ENCODE data around the gene WDR33.

WDR33 gene

DNA sequence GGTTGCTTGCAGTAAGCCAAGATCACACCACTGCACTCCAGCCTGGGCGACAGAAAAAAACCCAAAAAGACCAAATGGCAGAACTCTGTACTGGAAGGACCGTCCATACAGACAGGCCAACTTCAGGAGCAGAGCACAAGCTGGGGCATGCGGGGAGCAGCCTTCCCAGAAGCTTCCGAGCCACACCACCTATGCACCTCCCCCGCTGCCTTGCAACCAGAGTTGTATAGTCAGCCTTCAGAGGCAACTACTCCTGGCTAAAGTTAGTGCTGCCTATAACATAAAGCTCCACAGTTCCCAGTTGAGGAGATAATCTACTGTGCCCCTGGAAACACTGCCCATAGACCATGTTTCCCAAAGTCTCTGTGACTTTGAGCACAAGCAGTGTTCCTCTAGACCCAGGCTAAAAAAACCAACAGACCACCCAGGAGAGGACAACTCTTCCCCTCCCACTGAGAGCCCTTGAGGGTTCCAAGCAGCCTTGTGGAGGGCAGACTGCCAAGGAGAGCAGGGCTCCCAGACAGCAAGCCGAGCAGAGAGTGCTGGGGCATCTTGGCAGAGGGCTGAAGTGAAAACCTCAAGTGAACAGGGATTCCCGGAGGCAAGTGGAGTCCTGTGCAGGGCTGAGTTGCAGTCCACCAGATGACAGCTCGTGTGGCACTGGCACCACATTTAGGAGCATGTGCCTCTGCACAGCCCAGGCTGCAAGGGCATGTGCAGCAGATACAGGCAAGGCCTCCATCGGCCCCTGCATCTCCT lies 102.9 kb downstream of the WDR33 start:
- no peak overlapping the region for H3K4me3 ChIP-seq (ENCODE audit: low read depth, low read length)
- TF ChIP-seq, protein P1, sequence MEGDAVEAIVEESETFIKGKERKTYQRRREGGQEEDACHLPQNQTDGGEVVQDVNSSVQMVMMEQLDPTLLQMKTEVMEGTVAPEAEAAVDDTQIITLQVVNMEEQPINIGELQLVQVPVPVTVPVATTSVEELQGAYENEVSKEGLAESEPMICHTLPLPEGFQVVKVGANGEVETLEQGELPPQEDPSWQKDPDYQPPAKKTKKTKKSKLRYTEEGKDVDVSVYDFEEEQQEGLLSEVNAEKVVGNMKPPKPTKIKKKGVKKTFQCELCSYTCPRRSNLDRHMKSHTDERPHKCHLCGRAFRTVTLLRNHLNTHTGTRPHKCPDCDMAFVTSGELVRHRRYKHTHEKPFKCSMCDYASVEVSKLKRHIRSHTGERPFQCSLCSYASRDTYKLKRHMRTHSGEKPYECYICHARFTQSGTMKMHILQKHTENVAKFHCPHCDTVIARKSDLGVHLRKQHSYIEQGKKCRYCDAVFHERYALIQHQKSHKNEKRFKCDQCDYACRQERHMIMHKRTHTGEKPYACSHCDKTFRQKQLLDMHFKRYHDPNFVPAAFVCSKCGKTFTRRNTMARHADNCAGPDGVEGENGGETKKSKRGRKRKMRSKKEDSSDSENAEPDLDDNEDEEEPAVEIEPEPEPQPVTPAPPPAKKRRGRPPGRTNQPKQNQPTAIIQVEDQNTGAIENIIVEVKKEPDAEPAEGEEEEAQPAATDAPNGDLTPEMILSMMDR (conservative IDR thresholded peaks at IDR 0.05; ENCODE audit: low read depth, low read length), result no peak
- peak; percentile 45 for DNase-seq (ENCODE audit: low read depth)

DNA sequence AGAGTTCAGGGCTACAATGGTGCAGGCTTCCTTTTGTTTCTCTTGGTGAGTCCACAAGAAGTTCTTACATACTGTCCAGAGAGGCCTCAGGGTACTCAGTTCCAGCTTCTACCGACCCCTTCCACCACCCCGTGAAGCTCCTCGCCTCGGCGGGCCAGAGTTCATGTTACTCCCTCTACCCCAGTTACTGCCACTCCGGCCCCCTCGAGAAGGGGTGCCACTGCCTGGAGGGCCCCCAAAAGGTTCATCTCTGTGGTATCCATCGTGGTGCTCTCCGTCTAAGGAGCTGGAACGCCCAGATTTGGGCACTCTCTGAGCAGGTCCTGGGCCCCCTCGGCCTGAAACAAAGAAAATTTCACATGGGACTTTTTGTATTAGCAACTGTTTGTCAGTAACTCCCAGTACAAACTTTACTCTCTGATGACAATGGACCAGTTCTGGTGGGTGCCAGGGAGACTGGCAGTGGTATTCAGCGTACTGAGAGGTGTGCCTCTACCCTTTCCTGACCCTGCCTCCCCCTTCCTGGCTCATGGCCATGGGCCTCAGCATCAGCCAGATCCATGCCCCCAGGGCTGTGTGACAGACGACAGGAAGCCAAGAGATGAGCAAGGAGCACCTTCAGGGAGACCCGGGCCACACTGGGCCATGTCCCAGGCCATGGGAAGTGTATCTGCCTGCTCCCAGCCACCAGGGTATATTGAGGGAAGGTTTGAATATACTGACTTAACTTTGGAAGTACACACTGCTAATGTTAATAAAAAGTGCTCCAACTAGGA lies 104.6 kb downstream of the WDR33 start:
- TF ChIP-seq, protein P1 (conservative IDR thresholded peaks at IDR 0.05; ENCODE audit: low read depth, low read length), result no peak
- no peak for DNase-seq (ENCODE audit: low read depth)
- H3K4me3 ChIP-seq (ENCODE audit: low read depth, low read length), result no peak overlapping the region

DNA sequence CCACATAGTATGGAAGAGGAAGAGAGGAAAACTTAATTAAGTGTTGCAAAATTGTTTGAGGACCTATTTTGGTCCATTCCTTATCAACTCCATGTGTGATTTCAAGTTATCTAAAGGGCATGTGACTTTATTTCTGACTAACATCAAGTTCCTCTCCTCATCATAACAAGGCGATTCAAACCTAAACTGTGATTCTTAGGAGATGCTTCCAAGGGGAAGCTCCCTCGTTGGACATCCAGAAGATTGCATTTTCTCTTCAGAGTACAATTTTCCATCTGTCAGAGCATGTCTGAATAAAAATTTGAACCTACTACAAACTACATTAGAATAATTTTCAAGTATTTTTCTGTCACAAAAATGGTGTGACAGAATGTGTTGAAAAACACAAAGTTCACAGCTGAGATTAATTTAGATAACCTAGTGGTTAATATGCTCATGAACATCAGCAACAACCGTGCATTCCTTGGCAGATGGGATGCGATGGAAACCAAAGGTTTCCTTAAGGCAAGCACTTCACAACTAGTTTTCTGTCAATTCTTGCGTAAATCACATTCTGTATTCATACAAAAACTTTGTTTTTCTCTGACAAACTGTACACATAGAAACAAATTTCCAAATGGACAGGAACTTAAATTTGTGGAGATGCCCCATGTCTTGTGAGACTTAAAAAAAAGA lies 105.4 kb downstream of the WDR33 start:
- H3K4me3 ChIP-seq (ENCODE audit: low read depth, low read length), result no peak overlapping the region
- no peak for DNase-seq (ENCODE audit: low read depth)
- TF ChIP-seq, protein P1 (conservative IDR thresholded peaks at IDR 0.05; ENCODE audit: low read depth, low read length), result no peak

DNA sequence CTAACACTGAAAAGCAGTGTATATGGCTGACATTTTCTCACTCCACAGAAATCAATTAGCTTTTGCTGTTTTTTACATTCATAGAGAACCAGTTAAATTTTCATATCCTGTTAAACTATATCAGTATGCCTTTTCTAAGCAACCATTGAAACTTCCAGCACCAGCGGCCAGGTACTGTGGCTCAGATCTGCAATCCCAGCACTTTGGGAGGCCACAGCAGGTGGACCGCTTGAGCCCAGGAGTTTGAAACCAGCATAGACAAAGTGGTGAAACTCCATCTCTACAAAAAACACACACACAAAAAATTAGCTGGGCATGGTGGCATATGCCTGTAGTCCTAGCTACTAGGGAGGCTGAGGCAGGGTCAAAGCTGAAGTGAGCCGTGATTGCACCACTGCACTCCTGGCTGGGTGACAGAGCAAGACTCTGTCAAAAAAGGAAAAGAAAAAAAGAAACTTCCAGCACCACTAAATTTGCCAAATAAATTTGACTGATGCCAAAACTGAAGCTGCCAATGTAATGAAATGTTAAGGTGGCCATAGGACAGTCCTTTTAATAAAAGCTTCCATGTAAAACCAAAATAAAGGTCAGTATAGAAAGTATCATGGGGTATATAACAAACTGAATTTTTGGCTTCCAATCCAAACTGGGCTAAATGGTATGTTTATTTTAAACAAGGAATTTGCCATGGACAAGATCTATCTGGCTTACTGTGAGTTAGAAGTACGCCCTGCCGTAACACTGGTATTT lies 106.2 kb downstream of the WDR33 start:
- no peak overlapping the region for H3K4me3 ChIP-seq (ENCODE audit: low read depth, low read length)
- TF ChIP-seq, protein P1 (conservative IDR thresholded peaks at IDR 0.05; ENCODE audit: low read depth, low read length), result no peak
- peak; percentile 21 for DNase-seq (ENCODE audit: low read depth)

DNA sequence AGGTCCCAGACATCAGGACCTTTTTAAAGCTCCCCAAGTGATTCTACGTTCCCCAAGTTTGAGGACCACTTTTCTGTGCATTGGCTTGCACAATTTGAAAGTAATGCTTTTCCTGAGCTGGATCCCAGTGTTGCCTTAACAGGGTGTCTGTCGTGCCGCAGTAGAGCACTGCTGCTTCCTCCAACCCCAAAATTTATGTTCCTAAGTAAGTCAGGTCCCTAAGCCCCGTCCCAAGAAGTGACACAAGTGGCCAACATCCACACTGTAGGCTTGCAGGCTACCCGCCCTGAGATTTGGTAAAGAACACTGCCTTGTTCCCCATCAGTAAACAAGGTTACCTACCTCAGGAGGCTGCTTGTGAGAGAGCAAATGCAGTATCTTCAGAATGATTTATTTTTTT lies 107.7 kb downstream of the WDR33 start:
- no peak overlapping the region for H3K4me3 ChIP-seq (ENCODE audit: low read depth, low read length)
- TF ChIP-seq, protein P1 (conservative IDR thresholded peaks at IDR 0.05; ENCODE audit: low read depth, low read length), result no peak
- no peak for DNase-seq (ENCODE audit: low read depth)

DNA sequence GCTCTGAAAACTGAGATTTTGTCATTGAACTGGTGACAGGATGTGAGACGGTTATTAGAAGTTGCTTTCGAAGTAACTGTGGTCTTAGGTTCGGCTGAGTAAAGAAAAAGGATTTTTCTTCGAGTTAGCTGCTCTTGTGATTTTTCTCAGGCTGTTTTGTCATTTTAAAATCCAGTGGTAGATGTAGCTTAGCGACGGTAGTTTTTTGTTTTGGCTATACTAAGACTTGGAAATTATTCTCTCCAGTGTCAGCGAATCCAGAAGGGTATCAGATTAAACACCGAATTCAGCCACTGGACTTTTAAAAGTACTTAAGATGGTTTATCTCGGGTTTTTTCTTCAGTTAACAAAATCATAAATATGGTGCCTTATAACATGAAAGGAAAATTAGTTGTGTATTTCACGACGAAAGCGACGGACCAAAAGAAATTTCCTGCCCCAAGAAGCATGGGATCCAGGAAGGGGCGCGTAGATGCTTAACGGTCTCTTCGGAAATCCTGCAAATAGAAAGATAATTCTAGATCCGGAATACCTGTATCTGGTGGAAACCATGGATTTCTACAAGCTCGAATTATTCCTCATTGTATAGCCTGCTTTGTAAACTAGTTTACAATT lies 108.5 kb downstream of the WDR33 start:
- peak overlapping the region; percentile 72 for H3K4me3 ChIP-seq (ENCODE audit: low read depth, low read length)
- TF ChIP-seq, protein P1 (conservative IDR thresholded peaks at IDR 0.05; ENCODE audit: low read depth, low read length), result no peak
- no peak for DNase-seq (ENCODE audit: low read depth)

Data from choroid plexus epithelial cell (primary cell).